Amniotic epithelial cell (primary cell): ENCODE results near the gene NRK.
"Not testable (repeated sequence)": the region's sequence is repeated elsewhere in the genome, so short reads cannot be mapped to it uniquely, and the experiment has no call there.

Experiments used
- DNase-seq: peaks from one replicate; pipeline ENCODE4 v3.0.0-alpha.2; 2010; ENCODE audit warnings: low read depth

Gene NRK

GRCh38 chrX:105822138-105823091, at the start of gene NRK:
Gene NRK, plus strand, starts transcription at chrX:105822539. Its CDS starts 307 bp downstream, at chrX:105822846.
- DNase-seq = peak; percentile 54

- no peak for DNase-seq
These were observed 48.5 kb upstream of the NRK start for GRCh38 chrX:105773801-105774200.

- no peak for DNase-seq
These were observed 46.7 kb upstream of the NRK start for GRCh38 chrX:105775679-105776078.

GRCh38 chrX:105781804-105782203, 40.5 kb upstream of the NRK start:
- DNase-seq = no peak

- DNase-seq = not testable (repeated sequence)
These were observed 25.5 kb upstream of the NRK start for GRCh38 chrX:105796877-105797276.

- no peak for DNase-seq
These were observed 18.4 kb upstream of the NRK start for GRCh38 chrX:105803891-105804290.

- not testable (repeated sequence) for DNase-seq
These were observed 16.7 kb upstream of the NRK start for GRCh38 chrX:105805655-105806054.

GRCh38 chrX:105816517-105816916, 5.8 kb upstream of the NRK start:
- DNase-seq = no peak

GRCh38 chrX:105820247-105820646, 2.1 kb upstream of the NRK start:
- no peak for DNase-seq

GRCh38 chrX:105821471-105822121, 743 bp upstream of the NRK start:
- peak; percentile 67 for DNase-seq

- peak; percentile 18 for DNase-seq
These were observed 735 bp downstream of the NRK start for GRCh38 chrX:105823092-105823455.

GRCh38 chrX:105829011-105829410, 6.7 kb downstream of the NRK start:
- peak; percentile 13 for DNase-seq

- DNase-seq = peak; percentile 92
These were observed 14.9 kb downstream of the NRK start for GRCh38 chrX:105837232-105837631.

GRCh38 chrX:105845631-105846030, 23.3 kb downstream of the NRK start:
- no peak for DNase-seq

- DNase-seq = not testable (repeated sequence)
These were observed 27.8 kb downstream of the NRK start for GRCh38 chrX:105850100-105850499.

- DNase-seq = no peak
These were observed 43.4 kb downstream of the NRK start for GRCh38 chrX:105865709-105866108.

GRCh38 chrX:105869701-105870100, 47.4 kb downstream of the NRK start:
- peak; percentile 61 for DNase-seq

- DNase-seq = no peak
These were observed 48.1 kb downstream of the NRK start for GRCh38 chrX:105870445-105870844.

- peak; percentile 27 for DNase-seq
These were observed 50.6 kb downstream of the NRK start for GRCh38 chrX:105872941-105873340.

GRCh38 chrX:105874790-105875189, 52.5 kb downstream of the NRK start:
- DNase-seq = no peak

- peak; percentile 37 for DNase-seq
These were observed 54.3 kb downstream of the NRK start for GRCh38 chrX:105876658-105877057.

GRCh38 chrX:105880491-105880890, 58.2 kb downstream of the NRK start:
- no peak for DNase-seq

GRCh38 chrX:105882581-105883275, 60.4 kb downstream of the NRK start:
- DNase-seq = peak; percentile 91
